ENCODE measurements around the gene COL5A1.
"Not testable (repeated sequence)": the region's sequence is repeated elsewhere in the genome, so short reads cannot be mapped to it uniquely, and the experiment has no call there.

COL5A1 gene

GRCh38 chr9:134663084-134663483, 21.5 kb downstream of the COL5A1 start:
- H3K27ac ChIP-seq, result no peak overlapping the region
- no peak for TF ChIP-seq CTCF (conservative IDR thresholded peaks at IDR 0.05)
- no peak for TF ChIP-seq ZFX (IDR thresholded peaks at IDR 0.05)

- TF ChIP-seq CTCF (conservative IDR thresholded peaks at IDR 0.05), result no peak
- TF ChIP-seq ZFX (IDR thresholded peaks at IDR 0.05), result no peak
- no peak overlapping the region for H3K27ac ChIP-seq
Observed at GRCh38 chr9:134663753-134664415, 22.3 kb downstream of the COL5A1 start.

- H3K27ac ChIP-seq, result no peak overlapping the region
- TF ChIP-seq ZFX (IDR thresholded peaks at IDR 0.05) (no peak), CTCF (conservative IDR thresholded peaks at IDR 0.05) (no peak)
Observed at GRCh38 chr9:134664446-134664845, 22.8 kb downstream of the COL5A1 start.

GRCh38 chr9:134666208-134666607, 24.6 kb downstream of the COL5A1 start:
- TF ChIP-seq ZFX (IDR thresholded peaks at IDR 0.05), result no peak
- no peak for TF ChIP-seq CTCF (conservative IDR thresholded peaks at IDR 0.05)
- H3K27ac ChIP-seq, result no peak overlapping the region

- no peak overlapping the region for H3K27ac ChIP-seq
- no peak for TF ChIP-seq ZFX (IDR thresholded peaks at IDR 0.05)
Observed at GRCh38 chr9:134666831-134667230, 25.2 kb downstream of the COL5A1 start.

- H3K27ac ChIP-seq, result not testable (repeated sequence)
Observed at GRCh38 chr9:134668977-134669376, 27.4 kb downstream of the COL5A1 start.

GRCh38 chr9:134669399-134669955, 27.9 kb downstream of the COL5A1 start:
- TF ChIP-seq CTCF (conservative IDR thresholded peaks at IDR 0.05) (no peak), ZFX (IDR thresholded peaks at IDR 0.05) (no peak)
- no peak overlapping the region for H3K27ac ChIP-seq

GRCh38 chr9:134670042-134670525, 28.5 kb downstream of the COL5A1 start:
- TF ChIP-seq ZFX (IDR thresholded peaks at IDR 0.05) (no peak), CTCF (conservative IDR thresholded peaks at IDR 0.05) (no peak)
- H3K27ac ChIP-seq, result no peak overlapping the region

Measured in C4-2B (cell line).